ENCODE measurements around the gene RAB14. TPM values are rescaled to one million over a fixed set of nuclear protein-coding genes. Genes with fewer than 3 reads are reported as not detected.

Gene RAB14
- total and polyA plus RNA-seq, 10 of the 15 experiments (the other 5 are each of a cell fraction or from before 2014, with no cell fraction given): 16.7 to 59.9 (median 25.4) TPM

DNA sequence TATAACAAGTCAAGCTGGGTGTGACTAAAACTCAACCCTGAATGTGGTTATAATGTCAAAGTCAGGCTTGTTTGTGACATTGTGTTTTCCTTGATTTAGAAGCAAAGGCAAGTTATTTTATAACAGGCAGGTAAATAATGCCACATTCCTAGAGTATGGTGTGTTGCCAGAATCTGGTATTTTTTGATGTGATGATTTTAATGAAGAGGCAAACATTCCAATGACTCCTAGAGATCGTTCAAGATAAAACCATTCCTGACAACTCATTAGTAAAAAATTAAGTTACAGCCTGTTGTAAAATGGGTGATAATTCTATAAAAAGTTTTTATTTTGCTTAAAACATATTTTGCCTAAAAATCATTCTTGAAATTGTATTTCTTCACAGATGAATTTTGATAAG, 60.0 kb downstream of the RAB14 start:
- POLR2A ChIA-PET: no interaction called here
- Histone ChIP-seq H3K27ac (ENCODE audit: control insufficient read depth, insufficient read depth) (no peak overlapping the region), H3K79me2 (ENCODE audit: control insufficient read depth, insufficient read depth, low read length) (no peaks in the 10 kb centered on the region), H3K9ac (ENCODE audit: control insufficient read depth, insufficient read depth, low read length) (no peak overlapping the region), H3K4me3 (no peak overlapping the region), H3K27me3 (replicated peaks in 1 of 2; ENCODE audit: control insufficient read depth in 2 of 2, insufficient read depth in 2 of 2, low read length in 1 of 2) (no peaks in the 10 kb centered on the region), H2AFZ (ENCODE audit: control insufficient read depth, low read depth, low read length) (no peak overlapping the region), H4K20me1 (ENCODE audit: control insufficient read depth, insufficient read depth) (no peaks in the 10 kb centered on the region), H3K4me1 (ENCODE audit: control insufficient read depth, insufficient read depth, low read length) (no peaks in the 10 kb centered on the region), H3K9me3 (replicated peaks; ENCODE audit: control insufficient read depth, insufficient read depth, low read length) (no peaks in the 10 kb centered on the region), H3K36me3 (ENCODE audit: control insufficient read depth in 2 of 2, insufficient read depth in 2 of 2, low read length in 1 of 2) (peaks cover 23 to 32% of the 10 kb centered on the region in 2 experiments), H3K4me2 (ENCODE audit: control insufficient read depth, insufficient read depth) (no peak overlapping the region)
- FAIRE-seq: no peak
- SMC1A ChIA-PET (ENCODE audit: uncharacterized antibody, unreplicated experiment): interaction anchor here (0.6 kb wide), 1 partner anchor 40 kb away, joined by 3 read pairs; no protein-coding TSS in a partner anchor
- no peak for TF ChIP-seq FOXK2 (IDR thresholded peaks at IDR 0.05)
- TF ChIP-seq IKZF1 (conservative IDR thresholded peaks at IDR 0.05): no peak
- TF ChIP-seq NR2C2 (IDR thresholded peaks at IDR 0.05; ENCODE audit: borderline replicate concordance, control insufficient read depth, insufficient read length, low read depth): no peak
- RAD21 ChIA-PET (ENCODE audit: unreplicated experiment): no interaction called here
- BruUV-seq (replicated peaks): no TSS peak
- WGBS (ENCODE audit: insufficient coverage, insufficient replicate concordance, low lambda C conversion rate, missing lambda C conversion rate): 89% methylated on average over 1 of the region's 1 CpG
- CTCF ChIA-PET: no interaction called here
- no peak for ATAC-seq
- DNase-seq (ENCODE audit: low read depth, low spot score): no peak
- in situ Hi-C loops (cut with MboI) (no loop called here), intact Hi-C loops (cut with micrococcal nuclease; ENCODE audit: unreplicated experiment) (no loop called here)

DNA sequence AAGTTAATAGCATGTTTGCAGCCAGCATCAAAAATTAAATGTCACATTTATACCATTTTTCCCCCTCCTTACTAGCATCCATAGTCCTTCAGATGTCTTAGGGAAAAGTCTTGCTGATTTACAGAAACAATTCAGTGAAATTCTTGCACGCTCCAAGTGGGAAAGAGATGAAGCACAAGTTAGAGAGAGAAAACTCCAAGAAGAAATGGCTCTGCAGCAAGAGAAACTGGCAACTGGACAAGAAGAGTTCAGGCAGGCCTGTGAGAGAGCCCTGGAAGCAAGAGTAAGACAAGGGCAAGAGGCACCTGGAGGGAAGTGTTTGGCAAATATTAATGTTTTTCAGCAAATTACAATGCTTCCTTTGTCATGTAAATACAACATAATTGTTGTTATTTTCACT, 60.4 kb downstream of the RAB14 start:
- FAIRE-seq: no peak
- no peak for DNase-seq (ENCODE audit: low read depth, low spot score)
- Histone ChIP-seq H3K27ac (ENCODE audit: control insufficient read depth, insufficient read depth) (no peak overlapping the region), H3K9me3 (replicated peaks; ENCODE audit: control insufficient read depth, insufficient read depth, low read length) (no peaks in the 10 kb centered on the region), H3K79me2 (ENCODE audit: control insufficient read depth, insufficient read depth, low read length) (no peaks in the 10 kb centered on the region), H3K4me3 (no peak overlapping the region), H3K27me3 (replicated peaks in 1 of 2; ENCODE audit: control insufficient read depth in 2 of 2, insufficient read depth in 2 of 2, low read length in 1 of 2) (no peaks in the 10 kb centered on the region), H4K20me1 (ENCODE audit: control insufficient read depth, insufficient read depth) (no peaks in the 10 kb centered on the region), H3K4me2 (ENCODE audit: control insufficient read depth, insufficient read depth) (no peak overlapping the region), H2AFZ (ENCODE audit: control insufficient read depth, low read depth, low read length) (no peak overlapping the region), H3K9ac (ENCODE audit: control insufficient read depth, insufficient read depth, low read length) (no peak overlapping the region), H3K36me3 (ENCODE audit: control insufficient read depth in 2 of 2, insufficient read depth in 2 of 2, low read length in 1 of 2) (peaks cover 19 to 31% of the 10 kb centered on the region in 2 experiments), H3K4me1 (ENCODE audit: control insufficient read depth, insufficient read depth, low read length) (no peaks in the 10 kb centered on the region)
- in situ Hi-C loops (cut with MboI): no loop called here
- no TSS peak for BruUV-seq (replicated peaks)
- WGBS (ENCODE audit: insufficient coverage, insufficient replicate concordance, low lambda C conversion rate, missing lambda C conversion rate): 96% methylated on average over 1 of the region's 1 CpG
- ChIA-PET CTCF (no interaction called here), SMC1A (ENCODE audit: uncharacterized antibody, unreplicated experiment) (interaction anchor here (0.6 kb wide), 1 partner anchor 40 kb away, joined by 3 read pairs; no protein-coding TSS in a partner anchor), POLR2A (no interaction called here), RAD21 (ENCODE audit: unreplicated experiment) (no interaction called here)
- ATAC-seq: no peak
- intact Hi-C loops (cut with micrococcal nuclease; ENCODE audit: unreplicated experiment): no loop called here
- TF ChIP-seq FOXK2 (IDR thresholded peaks at IDR 0.05) (no peak), NR2C2 (IDR thresholded peaks at IDR 0.05; ENCODE audit: borderline replicate concordance, control insufficient read depth, insufficient read length, low read depth) (no peak), E2F4 (IDR thresholded peaks at IDR 0.05; ENCODE audit: low read depth, low read length) (no peak), BCL3 (IDR thresholded peaks at IDR 0.05; ENCODE audit: borderline replicate concordance, insufficient read depth, low read depth, low read length, poor library complexity, severe bottlenecking) (no peak), IRF3 (IDR thresholded peaks at IDR 0.05) (no peak), RAD21 (IDR thresholded peaks at IDR 0.05; ENCODE audit: insufficient read depth, low read depth, low read length) (no peak), SIN3A (IDR thresholded peaks at IDR 0.05; ENCODE audit: low read depth, low read length) (no peak), RCOR1 (conservative IDR thresholded peaks at IDR 0.05; ENCODE audit: low read depth, low read length) (no peak), MTA2 (IDR thresholded peaks at IDR 0.05; ENCODE audit: low read depth) (no peak), RAD51 (IDR thresholded peaks at IDR 0.05) (no peak)
